K562 (cell line): Measurements from ENCODE around the gene RBX1. TPM values are rescaled to one million over a fixed set of nuclear protein-coding genes. Genes with fewer than 3 reads are reported as not detected.

Experiments
- C11orf30 ChIP-seq: fragments of 450-650 bp; IDR thresholded peaks from 2 replicates; pipeline ENCODE4 v1.6.1; 2016; ENCODE audit warnings: low read depth, mild to moderate bottlenecking
- CBFA2T3 ChIP-seq: fragments of 450-650 bp; IDR thresholded peaks from 2 replicates; pipeline ENCODE4 v1.6.1; 2017
- DPF2 ChIP-seq: fragments of 450-650 bp; IDR thresholded peaks from 2 replicates; pipeline ENCODE4 v1.6.1; 2016
- ETV1 ChIP-seq: fragments of 450-650 bp; conservative IDR thresholded peaks from 2 replicates; pipeline ENCODE4 v1.6.1; 2016; ENCODE audit warnings: missing genetic modification characterization, control low read depth, low read depth, missing compliant biosample characterization
- KAT7 ChIP-seq: sonication (generic); formaldehyde crosslinking; IDR thresholded peaks from 2 replicates; pipeline ENCODE4 v1.8.0; 2022; ENCODE audit warnings: missing genetic modification reagents, mild to moderate bottlenecking, borderline replicate concordance
- MAFK ChIP-seq: IDR thresholded peaks from 2 replicates; pipeline ENCODE4 v1.6.1; 2011; ENCODE audit warnings: low read length, improper control_type of control experiment
- PHF21A ChIP-seq: fragments of 450-650 bp; IDR thresholded peaks from 2 replicates; pipeline ENCODE4 v1.6.1; 2017; ENCODE audit warnings: low read depth, borderline replicate concordance
- RCOR1 ChIP-seq, 2 experiments: IDR thresholded peaks; 2 replicates each; pipeline ENCODE4 v1.6.1; 2012; ENCODE audit warnings: low read depth in 2 of 2, low read length in 2 of 2, borderline replicate concordance in 1 of 2, improper control_type of control experiment in 1 of 2
- TRIM24 ChIP-seq, 2 experiments: fragments of 450-650 bp; IDR thresholded peaks; 2 replicates each; pipeline ENCODE4 v1.6.1; 2016
- ZBTB1 ChIP-seq: sonication (generic); formaldehyde crosslinking; IDR thresholded peaks from 2 replicates; pipeline ENCODE4 v1.8.1; 2023; ENCODE audit warnings: missing genetic modification reagents, low read depth, mild to moderate bottlenecking, borderline replicate concordance
- ZBTB43 ChIP-seq: sonication (generic); formaldehyde crosslinking; IDR thresholded peaks from 2 replicates; pipeline ENCODE4 v1.8.0; 2023; ENCODE audit warnings: mild to moderate bottlenecking, missing genetic modification reagents
- ZNF77 ChIP-seq: fragments of 250-450 bp; sonication (Bioruptor Pico); IDR thresholded peaks from 2 replicates; pipeline ENCODE4 v1.5.0; 2020
- polyA plus RNA-seq, 8 experiments: library from polyadenylated mRNA; depleted of rRNA in 4 of 8; stranded (reverse) in 5 of 8; unstranded in 3 of 8; fragments of >200 nt; fragmentation: Nextera tagmentation in 2 of 8; fragmentation: Illumina TruSeq in 1 of 8; extraction: Ambion mirVana in 2 of 8; extraction: Trizol in 1 of 8; gene quantifications; 2 replicates each; pipeline versions ENCODE4 v1.2.1 to v1.2.3, GENCODE V29; 2011 to 2014; ENCODE audit warnings: inconsistent platforms in 1 of 8, missing spikeins in 1 of 8
- total RNA-seq, 7 experiments: library from RNA; depleted of rRNA in 6 of 7; stranded (reverse); fragments of >200 nt in 6 of 7; fragmentation: Illumina TruSeq in 2 of 7; extraction: Trizol in 2 of 7; gene quantifications; 2 replicates each; pipeline versions ENCODE4 v1.2.1 to v1.2.3, GENCODE V29; 2011 to 2021; ENCODE audit warnings: low replicate concordance in 1 of 7
- TF ChIP-seq, protein P1 (sequence below): fragments of 200-600 bp; sonication (generic); IDR thresholded peaks from one replicate; pipeline ENCODE4 v1.6.1; 2012; ENCODE audit warnings: mild to moderate bottlenecking, low read depth, low read length, inconsistent platforms

RBX1 gene
- total and polyA plus RNA-seq, 9 of the 15 experiments (the other 6 are each of a cell fraction or from before 2014, with no cell fraction given) = 44.0 to 259 (median 67.9) TPM

DNA sequence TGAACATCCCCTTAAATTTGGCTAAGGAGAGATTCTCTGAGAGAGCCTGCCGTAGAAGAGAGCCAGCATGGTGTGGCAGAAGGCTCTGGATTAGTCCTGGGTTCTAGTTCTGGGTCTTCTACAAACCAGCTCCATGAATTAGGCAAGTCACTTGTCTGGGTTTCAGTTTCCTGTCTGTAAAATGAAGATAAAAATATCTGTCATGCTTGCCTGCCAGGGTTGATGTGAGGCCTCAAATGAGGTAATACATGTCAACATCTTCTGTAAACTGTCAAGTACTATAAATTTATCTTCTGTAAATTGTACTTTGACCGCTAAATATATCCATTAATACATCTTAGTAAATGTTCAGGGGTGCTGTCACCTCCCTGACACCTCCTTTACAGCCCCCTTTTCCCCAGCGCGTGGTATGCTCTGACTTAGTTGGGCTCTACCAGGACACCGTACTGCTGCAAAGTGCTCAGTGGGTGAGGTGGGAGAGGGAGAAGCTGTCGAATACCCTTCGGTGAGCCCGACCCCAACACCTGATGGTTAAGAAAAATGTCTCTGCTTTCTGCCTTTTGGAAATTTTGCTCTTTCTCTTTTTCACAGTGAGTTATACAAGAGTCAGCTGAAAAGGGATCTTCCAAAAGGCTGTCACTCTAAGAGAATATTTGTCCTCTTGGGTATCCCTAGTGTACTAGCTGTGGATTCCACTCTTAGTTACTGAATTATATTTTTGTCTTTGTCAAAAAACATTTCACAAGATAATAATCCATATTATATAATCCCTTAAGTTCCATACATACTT lies 15.0 kb downstream of the RBX1 start (continued):
- TF ChIP-seq, protein P1, sequence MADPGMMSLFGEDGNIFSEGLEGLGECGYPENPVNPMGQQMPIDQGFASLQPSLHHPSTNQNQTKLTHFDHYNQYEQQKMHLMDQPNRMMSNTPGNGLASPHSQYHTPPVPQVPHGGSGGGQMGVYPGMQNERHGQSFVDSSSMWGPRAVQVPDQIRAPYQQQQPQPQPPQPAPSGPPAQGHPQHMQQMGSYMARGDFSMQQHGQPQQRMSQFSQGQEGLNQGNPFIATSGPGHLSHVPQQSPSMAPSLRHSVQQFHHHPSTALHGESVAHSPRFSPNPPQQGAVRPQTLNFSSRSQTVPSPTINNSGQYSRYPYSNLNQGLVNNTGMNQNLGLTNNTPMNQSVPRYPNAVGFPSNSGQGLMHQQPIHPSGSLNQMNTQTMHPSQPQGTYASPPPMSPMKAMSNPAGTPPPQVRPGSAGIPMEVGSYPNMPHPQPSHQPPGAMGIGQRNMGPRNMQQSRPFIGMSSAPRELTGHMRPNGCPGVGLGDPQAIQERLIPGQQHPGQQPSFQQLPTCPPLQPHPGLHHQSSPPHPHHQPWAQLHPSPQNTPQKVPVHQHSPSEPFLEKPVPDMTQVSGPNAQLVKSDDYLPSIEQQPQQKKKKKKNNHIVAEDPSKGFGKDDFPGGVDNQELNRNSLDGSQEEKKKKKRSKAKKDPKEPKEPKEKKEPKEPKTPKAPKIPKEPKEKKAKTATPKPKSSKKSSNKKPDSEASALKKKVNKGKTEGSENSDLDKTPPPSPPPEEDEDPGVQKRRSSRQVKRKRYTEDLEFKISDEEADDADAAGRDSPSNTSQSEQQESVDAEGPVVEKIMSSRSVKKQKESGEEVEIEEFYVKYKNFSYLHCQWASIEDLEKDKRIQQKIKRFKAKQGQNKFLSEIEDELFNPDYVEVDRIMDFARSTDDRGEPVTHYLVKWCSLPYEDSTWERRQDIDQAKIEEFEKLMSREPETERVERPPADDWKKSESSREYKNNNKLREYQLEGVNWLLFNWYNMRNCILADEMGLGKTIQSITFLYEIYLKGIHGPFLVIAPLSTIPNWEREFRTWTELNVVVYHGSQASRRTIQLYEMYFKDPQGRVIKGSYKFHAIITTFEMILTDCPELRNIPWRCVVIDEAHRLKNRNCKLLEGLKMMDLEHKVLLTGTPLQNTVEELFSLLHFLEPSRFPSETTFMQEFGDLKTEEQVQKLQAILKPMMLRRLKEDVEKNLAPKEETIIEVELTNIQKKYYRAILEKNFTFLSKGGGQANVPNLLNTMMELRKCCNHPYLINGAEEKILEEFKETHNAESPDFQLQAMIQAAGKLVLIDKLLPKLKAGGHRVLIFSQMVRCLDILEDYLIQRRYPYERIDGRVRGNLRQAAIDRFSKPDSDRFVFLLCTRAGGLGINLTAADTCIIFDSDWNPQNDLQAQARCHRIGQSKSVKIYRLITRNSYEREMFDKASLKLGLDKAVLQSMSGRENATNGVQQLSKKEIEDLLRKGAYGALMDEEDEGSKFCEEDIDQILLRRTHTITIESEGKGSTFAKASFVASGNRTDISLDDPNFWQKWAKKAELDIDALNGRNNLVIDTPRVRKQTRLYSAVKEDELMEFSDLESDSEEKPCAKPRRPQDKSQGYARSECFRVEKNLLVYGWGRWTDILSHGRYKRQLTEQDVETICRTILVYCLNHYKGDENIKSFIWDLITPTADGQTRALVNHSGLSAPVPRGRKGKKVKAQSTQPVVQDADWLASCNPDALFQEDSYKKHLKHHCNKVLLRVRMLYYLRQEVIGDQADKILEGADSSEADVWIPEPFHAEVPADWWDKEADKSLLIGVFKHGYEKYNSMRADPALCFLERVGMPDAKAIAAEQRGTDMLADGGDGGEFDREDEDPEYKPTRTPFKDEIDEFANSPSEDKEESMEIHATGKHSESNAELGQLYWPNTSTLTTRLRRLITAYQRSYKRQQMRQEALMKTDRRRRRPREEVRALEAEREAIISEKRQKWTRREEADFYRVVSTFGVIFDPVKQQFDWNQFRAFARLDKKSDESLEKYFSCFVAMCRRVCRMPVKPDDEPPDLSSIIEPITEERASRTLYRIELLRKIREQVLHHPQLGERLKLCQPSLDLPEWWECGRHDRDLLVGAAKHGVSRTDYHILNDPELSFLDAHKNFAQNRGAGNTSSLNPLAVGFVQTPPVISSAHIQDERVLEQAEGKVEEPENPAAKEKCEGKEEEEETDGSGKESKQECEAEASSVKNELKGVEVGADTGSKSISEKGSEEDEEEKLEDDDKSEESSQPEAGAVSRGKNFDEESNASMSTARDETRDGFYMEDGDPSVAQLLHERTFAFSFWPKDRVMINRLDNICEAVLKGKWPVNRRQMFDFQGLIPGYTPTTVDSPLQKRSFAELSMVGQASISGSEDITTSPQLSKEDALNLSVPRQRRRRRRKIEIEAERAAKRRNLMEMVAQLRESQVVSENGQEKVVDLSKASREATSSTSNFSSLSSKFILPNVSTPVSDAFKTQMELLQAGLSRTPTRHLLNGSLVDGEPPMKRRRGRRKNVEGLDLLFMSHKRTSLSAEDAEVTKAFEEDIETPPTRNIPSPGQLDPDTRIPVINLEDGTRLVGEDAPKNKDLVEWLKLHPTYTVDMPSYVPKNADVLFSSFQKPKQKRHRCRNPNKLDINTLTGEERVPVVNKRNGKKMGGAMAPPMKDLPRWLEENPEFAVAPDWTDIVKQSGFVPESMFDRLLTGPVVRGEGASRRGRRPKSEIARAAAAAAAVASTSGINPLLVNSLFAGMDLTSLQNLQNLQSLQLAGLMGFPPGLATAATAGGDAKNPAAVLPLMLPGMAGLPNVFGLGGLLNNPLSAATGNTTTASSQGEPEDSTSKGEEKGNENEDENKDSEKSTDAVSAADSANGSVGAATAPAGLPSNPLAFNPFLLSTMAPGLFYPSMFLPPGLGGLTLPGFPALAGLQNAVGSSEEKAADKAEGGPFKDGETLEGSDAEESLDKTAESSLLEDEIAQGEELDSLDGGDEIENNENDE = no peak
- TF ChIP-seq ZBTB1 (CRISPR knock-in tag) (no peak), DPF2 (peak; percentile 48; the same call in 1 of the 2 replicates), ETV1 (tag) (peak; percentile 40; the same call in 1 of the 2 replicates), PHF21A (no peak), CBFA2T3 (peak; percentile 75), RCOR1 (IDR thresholded peaks at IDR 0.05; ENCODE audit: borderline replicate concordance in 1 of 2, low read depth in 2 of 2, low read length in 2 of 2) (0 out of 4 replicates have a peak, but pooled peaks of 1 of the 2 experiments have one; percentile 18), ZBTB43 (CRISPR knock-in tag) (no peak), TRIM24 (IDR thresholded peaks at IDR 0.05) (0 out of 4 replicates have a peak, but pooled peaks of 1 of the 2 experiments have one; percentile 26), C11orf30 (peak; percentile 5; the same call in 1 of the 2 replicates), KAT7 (CRISPR knock-in tag) (no peak), ZNF77 (CRISPR knock-in tag) (no peak), MAFK (no peak)
